B cell (primary cell): ENCODE data around the gene NCKIPSD. TPM values are rescaled to one million over a fixed set of nuclear protein-coding genes. Genes with fewer than 3 reads are reported as not detected.
A peak's percentile ranks its signal among the peaks of the same experiment; 100 is the strongest.

Source experiments
- ATAC-seq: fragments of 200-7000 bp; cut with Tn5 transposase; one replicate; pipeline ENCODE4 v1.10.0; 2021; ENCODE audit warnings: low read depth, mild to moderate bottlenecking, moderate number of reproducible peaks, moderate library complexity
- CTCF ChIA-PET: fragments of 350-600 bp; sonication (Branson Sonifier 250); formaldehyde crosslinking; loops from one replicate; lab custom pipeline; 2021; ENCODE audit warnings: antibody characterized with exemption, inconsistent platforms; lab: Charles Lee
- POLR2A ChIA-PET: fragments of 350-600 bp; sonication (Branson Sonifier 250); formaldehyde crosslinking; loops from one replicate; lab custom pipeline; 2021; ENCODE audit warnings: antibody characterized with exemption; lab: Charles Lee
- DNase-seq: peaks from one replicate; pipeline ENCODE4 v3.0.0; 2013
- H2AFZ ChIP-seq: 2 replicates; pipeline ENCODE4 v1.6.1; 2012; ENCODE audit warnings: mild to moderate bottlenecking, low read depth, low read length; ENCODE audit not compliant: insufficient read depth, poor library complexity, severe bottlenecking
- H3K27ac ChIP-seq, 2 donors: 1 replicate in 1 of 2; 2 replicates in 1 of 2; pipeline ENCODE4 v1.5.1; 2012 to 2013; ENCODE audit warnings: low read length in 2 of 2, mild to moderate bottlenecking in 2 of 2, moderate library complexity in 1 of 2
- H3K27me3 ChIP-seq, 4 experiments: fragments of 200-600 bp in 1 of 4; sonication (generic) in 1 of 4; replicated peaks in 1 of 4; 1 replicate in 2 of 4; 2 replicates in 2 of 4; pipeline versions ENCODE4 v1.6.1 to v1.7.0; 2013 to 2016; ENCODE audit warnings: low read length in 3 of 4, mild to moderate bottlenecking in 2 of 4, mixed read lengths in 1 of 4, moderate library complexity in 1 of 4; ENCODE audit not compliant: insufficient read depth in 4 of 4, control insufficient read depth in 3 of 4; ENCODE audit errors: control extremely low read depth in 1 of 4
- H3K36me3 ChIP-seq, 2 experiments: replicated peaks in 1 of 2; 1 replicate in 1 of 2; 2 replicates in 1 of 2; pipeline versions ENCODE4 v1.6.1 to v1.7.1; 2013; ENCODE audit warnings: low read length in 1 of 2; ENCODE audit not compliant: insufficient read depth in 2 of 2, control insufficient read depth in 1 of 2; ENCODE audit errors: control extremely low read depth in 1 of 2, extremely low read depth in 1 of 2
- H3K4me1 ChIP-seq, 2 donors: fragments of 200-600 bp in 1 of 2; sonication (generic) in 1 of 2; 1 replicate in 1 of 2; 2 replicates in 1 of 2; pipeline versions ENCODE4 v1.5.1 to v1.6.1; 2013 to 2017; ENCODE audit warnings: low read length in 2 of 2; ENCODE audit not compliant: control insufficient read depth in 2 of 2, insufficient read depth in 2 of 2
- H3K4me2 ChIP-seq: replicated peaks from 2 replicates; pipeline ENCODE3; 2012; ENCODE audit warnings: mild to moderate bottlenecking, low read depth, low read length; ENCODE audit not compliant: poor library complexity, severe bottlenecking
- H3K4me3 ChIP-seq, 5 experiments: fragments of 200-600 bp in 1 of 5; sonication (generic) in 1 of 5; 1 replicate in 3 of 5; 2 replicates in 2 of 5; pipeline versions ENCODE4 v1.5.1 to v1.7.0; 2011 to 2016; ENCODE audit warnings: low read length in 4 of 5, mild to moderate bottlenecking in 4 of 5, low read depth in 2 of 5, control low read depth in 1 of 5, moderate library complexity in 1 of 5; ENCODE audit not compliant: insufficient read depth in 1 of 5; ENCODE audit errors: control extremely low read depth in 1 of 5, extremely low read depth in 1 of 5
- H3K79me2 ChIP-seq: fragments of 200-600 bp; sonication (generic); one replicate; pipeline ENCODE4 v1.6.0; 2016; ENCODE audit warnings: low read length; ENCODE audit not compliant: control insufficient read depth, insufficient read depth
- H3K9ac ChIP-seq: fragments of 200-600 bp; sonication (generic); 2 replicates; pipeline ENCODE4 v1.6.1; 2017; ENCODE audit warnings: mild to moderate bottlenecking, low read length, moderate library complexity
- H3K9me3 ChIP-seq, 3 donors: one replicate each; pipeline versions ENCODE4 v1.6.1 to v1.7.1; 2013; ENCODE audit warnings: low read length in 2 of 3; ENCODE audit not compliant: control insufficient read depth in 2 of 3, insufficient read depth in 1 of 3; ENCODE audit errors: control extremely low read depth in 1 of 3
- H4K20me1 ChIP-seq: 2 replicates; pipeline ENCODE4 v1.6.0; 2012; ENCODE audit warnings: mild to moderate bottlenecking, low read length; ENCODE audit not compliant: insufficient read depth, control insufficient read depth, poor library complexity, severe bottlenecking
- H3K27ac Mint-ChIP-seq: one replicate; pipeline ENCODE4 v1.8.0; 2021; ENCODE audit warnings: mixed read lengths
- H3K27me3 Mint-ChIP-seq: one replicate; pipeline ENCODE4 v1.8.0; 2021; ENCODE audit warnings: mixed read lengths
- H3K4me1 Mint-ChIP-seq: one replicate; pipeline ENCODE4 v1.8.0; 2021; ENCODE audit warnings: mixed read lengths
- H3K4me3 Mint-ChIP-seq: one replicate; pipeline ENCODE4 v1.8.0; 2021; ENCODE audit warnings: mixed read lengths
- H3K9me3 Mint-ChIP-seq: one replicate; pipeline ENCODE4 v1.8.0; 2022; ENCODE audit warnings: mixed read lengths; ENCODE audit not compliant: insufficient read depth
- EZH2 ChIP-seq: IDR thresholded peaks from 2 replicates; pipeline ENCODE4 v1.6.1; 2012; ENCODE audit warnings: borderline replicate concordance, low read depth, mild to moderate bottlenecking, moderate library complexity, low read length; ENCODE audit not compliant: insufficient read depth, poor library complexity, severe bottlenecking
- WGBS: methylation state at CpG from one replicate; pipeline ENCODE4 v1.1.5; 2013; ENCODE audit warnings: missing lambda C conversion rate; ENCODE audit not compliant: insufficient coverage; 5-methylcytosine and 5-hydroxymethylcytosine counted together
- intact Hi-C: fragments of 100-400 bp; cut with micrococcal nuclease; formaldehyde crosslinking; loops from one replicate; pipeline ENCODE4 v1.10.0; 2022
- polyA plus RNA-seq: library from polyadenylated mRNA; depleted of rRNA; stranded (reverse); fragments of >200 nt; gene quantifications from 2 replicates; pipeline ENCODE4 v1.2.3, GENCODE V29; 2012
- total RNA-seq, 2 donors: library from RNA; stranded (reverse); fragments of 120-200 nt in 1 of 2; gene quantifications; 1 replicate in 1 of 2; 2 replicates in 1 of 2; pipeline versions ENCODE4 v1.2.3 to v1.2.4, GENCODE V29; 2013 to 2022
- TF ChIP-seq, protein P1 (sequence below): fragments of 200-600 bp; IDR thresholded peaks from one replicate; pipeline ENCODE4 v1.8.0; 2022; ENCODE audit warnings: antibody characterized with exemption, mild to moderate bottlenecking

The NCKIPSD gene
- total and polyA plus RNA-seq, 2 donors (not counting 1 experiment from before 2014, with no cell fraction given) = 19.1 to 24.6 TPM

DNA sequence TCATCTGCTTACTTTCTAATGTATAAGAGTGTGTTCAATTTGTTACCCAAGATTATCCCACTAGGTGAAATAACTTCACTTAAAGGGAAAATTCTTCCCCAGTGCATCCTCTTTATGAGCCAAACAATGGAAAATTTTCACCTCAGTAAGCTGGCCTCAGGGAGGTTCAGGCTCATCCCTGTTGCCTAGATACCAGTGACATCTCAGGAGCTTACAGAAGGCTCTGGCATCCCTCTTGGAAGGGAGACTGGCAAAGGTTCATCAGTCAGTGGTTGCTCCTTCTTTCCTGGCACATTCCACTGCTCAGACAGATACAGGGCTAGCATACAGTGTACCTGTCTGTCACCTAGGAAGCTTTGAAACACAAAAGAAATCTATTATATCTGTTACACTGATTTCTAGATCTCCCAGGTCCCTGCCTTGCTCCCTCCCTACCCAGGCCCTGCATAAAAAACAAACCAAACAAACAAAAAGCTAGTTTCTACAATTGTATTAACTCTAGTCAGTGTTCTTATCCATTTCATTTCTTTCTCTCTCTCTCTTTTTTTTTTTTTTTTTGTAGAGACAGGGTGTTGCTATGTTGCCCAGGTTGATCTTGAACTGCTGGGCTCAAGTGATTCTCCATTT lies 29.6 kb upstream of the NCKIPSD start:
- intact Hi-C loops = loop anchor here (5.0 to 10.0 kb wide), 2 partner anchors 310 to 1522 kb away; partner anchors contain the start of genes GNAI2, IMPDH2 and NDUFAF3
- Histone ChIP-seq H3K9me3 (no peaks in the 10 kb centered on the region), H2AFZ (no peak overlapping the region), H3K27me3 (no peaks in the 10 kb centered on the region), H3K36me3 (peaks cover 0 to 27% of the 10 kb centered on the region in 2 experiments), H4K20me1 (peaks cover 25% of the 10 kb centered on the region), H3K79me2 (peaks cover 67% of the 10 kb centered on the region), H3K4me3 (peak overlapping the region in 1 of 5 experiments; percentile 95), H3K9ac (peak overlapping the region; percentile 91), H3K4me2 (peak overlapping the region; percentile 72), H3K4me1 (peaks cover 20 to 21% of the 10 kb centered on the region in 2 donors), H3K27ac (peak overlapping the region in 1 of 2 donors; percentile 40)
- ChIA-PET POLR2A (interaction anchor here (1.3 kb wide), 1 partner anchor 132 kb away, joined by 3 read pairs; no protein-coding TSS in a partner anchor), CTCF (interaction anchor here (1.0 to 3.2 kb wide), 4 partner anchors 8 to 279 kb away, joined by 3 to 13 read pairs (median 4); partner anchors contain the start of gene NCKIPSD)
- TF ChIP-seq EZH2 = no peak
- TF ChIP-seq, protein P1, sequence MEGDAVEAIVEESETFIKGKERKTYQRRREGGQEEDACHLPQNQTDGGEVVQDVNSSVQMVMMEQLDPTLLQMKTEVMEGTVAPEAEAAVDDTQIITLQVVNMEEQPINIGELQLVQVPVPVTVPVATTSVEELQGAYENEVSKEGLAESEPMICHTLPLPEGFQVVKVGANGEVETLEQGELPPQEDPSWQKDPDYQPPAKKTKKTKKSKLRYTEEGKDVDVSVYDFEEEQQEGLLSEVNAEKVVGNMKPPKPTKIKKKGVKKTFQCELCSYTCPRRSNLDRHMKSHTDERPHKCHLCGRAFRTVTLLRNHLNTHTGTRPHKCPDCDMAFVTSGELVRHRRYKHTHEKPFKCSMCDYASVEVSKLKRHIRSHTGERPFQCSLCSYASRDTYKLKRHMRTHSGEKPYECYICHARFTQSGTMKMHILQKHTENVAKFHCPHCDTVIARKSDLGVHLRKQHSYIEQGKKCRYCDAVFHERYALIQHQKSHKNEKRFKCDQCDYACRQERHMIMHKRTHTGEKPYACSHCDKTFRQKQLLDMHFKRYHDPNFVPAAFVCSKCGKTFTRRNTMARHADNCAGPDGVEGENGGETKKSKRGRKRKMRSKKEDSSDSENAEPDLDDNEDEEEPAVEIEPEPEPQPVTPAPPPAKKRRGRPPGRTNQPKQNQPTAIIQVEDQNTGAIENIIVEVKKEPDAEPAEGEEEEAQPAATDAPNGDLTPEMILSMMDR = no peak
- Mint-ChIP-seq H3K4me1 (peaks cover 43% of the 10 kb centered on the region), H3K9me3 (no peaks in the 10 kb centered on the region), H3K27me3 (no peaks in the 10 kb centered on the region), H3K27ac (peak overlapping the region; percentile 10), H3K4me3 (peak overlapping the region; percentile 98)
- ATAC-seq (no peak), DNase-seq (no peak)

DNA sequence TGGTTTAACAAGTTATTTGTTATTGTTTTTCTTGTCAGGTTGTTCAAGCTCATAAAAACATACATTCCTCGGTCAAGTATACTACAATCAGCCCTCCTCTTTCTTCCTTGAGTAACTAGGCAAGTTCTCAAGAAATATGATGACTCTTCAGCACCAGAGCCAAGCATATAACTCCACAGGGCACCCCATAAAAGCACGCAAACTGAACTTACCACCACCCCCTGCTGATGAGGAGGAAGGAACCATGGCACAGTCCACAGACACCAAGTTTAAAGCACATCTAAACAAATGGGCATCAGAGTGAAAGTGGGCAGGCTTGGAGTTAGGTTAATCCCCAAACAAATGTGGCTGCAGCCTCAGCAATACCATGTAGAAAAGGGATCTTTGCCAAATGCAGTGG lies 26.0 kb upstream of the NCKIPSD start:
- Histone ChIP-seq H3K4me2 (no peak overlapping the region), H3K79me2 (peaks cover 98% of the 10 kb centered on the region), H3K9ac (no peak overlapping the region), H2AFZ (no peak overlapping the region), H3K9me3 (no peaks in the 10 kb centered on the region), H3K4me3 (no peak overlapping the region), H3K27ac (no peak overlapping the region), H3K36me3 (peaks cover 8 to 50% of the 10 kb centered on the region in 2 experiments), H3K27me3 (no peaks in the 10 kb centered on the region), H3K4me1 (peaks cover 21 to 22% of the 10 kb centered on the region in 2 donors), H4K20me1 (peaks cover 51% of the 10 kb centered on the region)
- POLR2A ChIA-PET = no interaction called here
- WGBS = 100% methylated on average over 1 of the region's 2 CpGs
- ATAC-seq (no peak), DNase-seq (no peak)
- TF ChIP-seq EZH2 = no peak
- TF ChIP-seq, protein P1 = no peak
- H3K27ac Mint-ChIP-seq = peak overlapping the region; percentile 10
- H3K4me1 Mint-ChIP-seq = peaks cover 57% of the 10 kb centered on the region
- CTCF ChIA-PET = no interaction called here
- H3K4me3 Mint-ChIP-seq = no peak overlapping the region
- no peaks in the 10 kb centered on the region for H3K27me3 Mint-ChIP-seq
- intact Hi-C loops = loop anchor here (10.0 kb wide), 1 partner anchor 313 kb away; the partner anchor contains the start of genes IMPDH2 and NDUFAF3
- H3K9me3 Mint-ChIP-seq = no peaks in the 10 kb centered on the region
